GM18867 (cell line): ENCODE results near the gene PEX1.
A peak's percentile ranks its signal among the peaks of the same experiment; 100 is the strongest.
"Not testable (repeated sequence)": the region's sequence is repeated elsewhere in the genome, so short reads cannot be mapped to it uniquely, and the experiment has no call there.

Experiments
- ATAC-seq: cut with Tn5 transposase; IDR thresholded peaks from one replicate; pipeline ENCODE4 v1.9.1; 2021; ENCODE audit warnings: mild to moderate bottlenecking, moderate library complexity; ENCODE audit not compliant: unreplicated experiment

PEX1 gene

GRCh38 chr7:92461027-92462003, 67.0 kb downstream of the PEX1 start:
- peak; percentile 76 for ATAC-seq

- ATAC-seq: no peak
Observed at GRCh38 chr7:92460510-92460909, 67.8 kb downstream of the PEX1 start.

GRCh38 chr7:92460109-92460508, 68.2 kb downstream of the PEX1 start:
- no peak for ATAC-seq

- no peak for ATAC-seq
Observed at GRCh38 chr7:92456236-92456635, 72.1 kb downstream of the PEX1 start.

- ATAC-seq: no peak
Observed at GRCh38 chr7:92451645-92452044, 76.7 kb downstream of the PEX1 start.

GRCh38 chr7:92448205-92448747, 80.0 kb downstream of the PEX1 start:
- peak; percentile 42 for ATAC-seq

GRCh38 chr7:92447345-92448204, 80.7 kb downstream of the PEX1 start, which contains the start of gene GATAD1:
Gene GATAD1, plus strand, starts transcription at chr7:92447482. Its CDS starts 248 bp downstream, at chr7:92447730.
- ATAC-seq: peak; percentile 92

- ATAC-seq: no peak
Observed at GRCh38 chr7:92446869-92447344, 81.4 kb downstream of the PEX1 start.

GRCh38 chr7:92442720-92443119, 85.6 kb downstream of the PEX1 start:
- ATAC-seq: not testable (repeated sequence)

GRCh38 chr7:92437956-92438491, 90.3 kb downstream of the PEX1 start:
- ATAC-seq: no peak
